SK-N-MC (cell line): Measurements from ENCODE around the gene FAM174C.

Experiments used
- EZH2 ChIP-seq: fragments of 200-600 bp; sonication (generic); IDR thresholded peaks from one replicate; pipeline ENCODE4 v1.6.1; 2017; ENCODE audit warnings: antibody characterized with exemption
- POLR2AphosphoS5 ChIP-seq: IDR thresholded peaks from 2 replicates; pipeline ENCODE4 v1.6.1; 2012; ENCODE audit warnings: mild to moderate bottlenecking, low read depth, low read length, borderline replicate concordance

GRCh38 chr19:1282588-1283206, 7.4 kb downstream of the FAM174C start:
- TF ChIP-seq POLR2AphosphoS5 (no peak), EZH2 (no peak)
